Fibroblast of peridontal ligament (primary cell): ENCODE data around the gene SAMHD1.
A peak's percentile ranks its signal among the peaks of the same experiment; 100 is the strongest.

Source experiments
- DNase-seq: peaks from one replicate; pipeline ENCODE4 v3.0.0-alpha.2; 2010; ENCODE audit errors: extremely low read depth

The SAMHD1 gene

DNA sequence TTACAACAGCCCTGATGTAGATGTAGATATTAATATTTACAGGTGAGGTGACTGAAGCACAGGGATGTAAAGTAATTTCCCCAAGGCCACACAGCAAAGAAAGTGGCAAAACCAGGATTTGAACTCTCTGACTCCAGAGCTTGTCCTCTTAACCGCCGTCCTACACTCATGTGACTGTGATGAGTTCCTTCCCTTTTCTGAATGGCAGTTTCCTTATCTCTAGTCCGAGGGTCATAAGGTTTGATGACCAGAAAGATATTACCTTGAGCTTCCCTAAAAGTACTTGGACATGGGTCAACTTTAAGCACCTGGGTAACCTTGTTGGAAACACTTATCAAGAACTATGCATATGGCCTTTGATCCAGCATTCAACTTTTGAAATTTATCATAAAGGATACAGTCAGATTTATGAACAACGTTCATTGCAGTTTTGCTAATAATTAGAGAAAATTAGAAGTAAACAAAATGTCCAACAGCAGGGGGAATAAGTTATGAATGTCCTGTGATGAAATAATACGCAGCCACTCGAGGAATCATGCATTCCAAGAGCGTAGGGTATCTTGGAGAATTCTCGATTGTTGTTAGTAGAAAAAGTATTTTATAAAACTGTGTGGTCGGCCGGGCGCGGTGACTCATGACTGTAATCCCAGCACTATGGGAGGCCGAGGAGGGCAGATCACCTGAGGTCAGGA, 77.9 kb downstream of the SAMHD1 start:
- DNase-seq: no peak

DNA sequence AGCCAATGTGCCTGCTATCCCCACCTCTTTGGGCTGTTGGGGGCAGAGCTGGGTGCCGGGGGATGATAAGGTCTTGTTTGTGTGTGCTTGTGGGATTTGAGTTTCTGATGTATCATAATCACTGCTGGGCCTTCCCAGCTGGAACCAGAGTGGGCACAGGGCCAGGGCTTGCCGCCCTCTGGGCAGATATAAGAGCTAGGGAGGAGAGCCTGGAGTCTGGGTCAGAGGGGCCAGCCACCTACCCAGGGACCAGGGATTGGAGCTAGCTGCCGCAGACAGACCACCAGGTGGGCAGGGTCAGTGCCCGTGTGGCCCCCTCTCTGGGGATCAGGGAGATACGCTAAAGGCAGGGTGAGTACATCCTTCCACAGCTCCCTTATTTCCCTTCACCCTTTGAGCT, 78.7 kb downstream of the SAMHD1 start:
- no peak for DNase-seq

DNA sequence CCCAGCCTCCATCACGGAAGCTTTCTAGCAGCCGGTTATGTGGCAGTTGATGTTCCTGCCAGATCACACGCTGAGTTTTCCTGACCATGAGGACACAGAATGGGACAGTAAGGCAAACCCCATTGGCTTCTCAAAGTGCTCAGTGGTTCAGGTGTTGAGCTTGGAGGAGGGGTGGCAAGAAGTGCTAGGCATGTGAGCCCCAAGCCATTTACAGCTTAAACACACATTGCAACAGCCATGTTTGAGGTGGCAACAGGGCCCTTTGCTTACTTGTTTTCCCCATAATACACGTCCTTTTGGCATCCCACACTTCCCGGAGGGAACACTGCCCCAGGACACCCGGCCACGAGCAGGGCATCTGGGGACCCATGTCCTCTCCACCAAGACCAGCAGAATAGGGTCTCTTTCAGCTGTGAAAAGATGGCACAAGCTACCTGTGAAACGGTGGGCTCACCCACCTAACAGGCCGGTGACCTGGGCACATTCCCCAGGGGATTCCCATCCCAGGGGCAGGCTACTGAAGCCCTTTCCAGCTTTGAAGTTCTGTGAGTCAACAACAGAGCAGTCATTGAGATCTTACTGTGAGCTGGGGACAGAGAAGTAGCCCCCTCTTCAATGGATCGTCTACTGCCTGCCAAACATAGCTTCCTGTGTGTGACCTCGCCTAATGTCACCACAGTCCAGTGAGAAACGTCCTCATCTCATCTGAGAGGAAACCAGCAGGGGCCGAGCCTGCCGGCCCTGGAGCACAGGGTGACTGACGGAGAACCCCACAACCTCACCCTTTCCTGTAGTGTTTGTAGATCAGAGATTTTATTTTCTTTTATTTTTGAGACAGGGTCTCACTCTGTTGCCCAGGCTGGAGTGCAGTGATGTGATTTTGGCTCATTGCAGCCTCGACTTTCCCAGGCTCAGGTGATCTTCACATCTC, 79.6 kb downstream of the SAMHD1 start:
- no peak for DNase-seq

DNA sequence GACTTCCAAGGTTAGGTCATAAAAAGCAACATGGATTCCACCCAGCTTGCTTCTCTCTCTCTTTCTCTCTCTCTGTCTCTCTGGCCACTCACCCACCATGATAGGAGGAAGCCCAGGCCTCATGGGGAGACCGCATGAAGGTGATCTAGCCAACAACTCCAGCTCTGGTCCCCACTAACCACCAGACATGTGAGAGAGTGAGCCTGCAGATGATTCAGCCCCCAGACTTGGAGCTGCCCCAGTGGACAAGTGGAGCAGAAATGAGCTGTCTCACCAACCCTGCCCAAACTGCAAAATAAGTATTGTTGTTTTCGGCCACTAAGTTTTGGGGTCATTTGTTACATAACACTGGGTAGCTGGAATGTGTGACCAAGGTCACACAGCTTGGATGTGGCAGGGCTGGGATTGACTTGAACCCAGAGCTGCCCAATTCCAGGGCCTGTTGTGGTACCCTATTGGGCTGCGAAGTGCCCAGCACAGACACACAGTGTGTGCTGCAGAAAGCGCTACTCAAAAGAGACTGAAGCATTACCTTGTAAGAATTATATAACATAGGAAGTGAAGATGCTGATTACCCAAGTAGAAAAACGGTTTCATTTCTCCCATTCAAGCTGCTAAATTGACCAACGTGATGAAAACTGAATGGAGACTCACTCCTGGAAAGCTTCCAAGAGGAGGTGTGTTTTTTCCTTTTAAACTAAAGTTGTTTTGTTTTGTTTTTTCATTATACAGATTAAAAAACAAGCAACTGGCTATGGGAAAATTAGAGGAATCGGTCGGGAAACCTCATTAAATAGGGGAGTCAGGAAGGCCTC, 84.6 kb downstream of the SAMHD1 start:
- DNase-seq: peak; percentile 43

DNA sequence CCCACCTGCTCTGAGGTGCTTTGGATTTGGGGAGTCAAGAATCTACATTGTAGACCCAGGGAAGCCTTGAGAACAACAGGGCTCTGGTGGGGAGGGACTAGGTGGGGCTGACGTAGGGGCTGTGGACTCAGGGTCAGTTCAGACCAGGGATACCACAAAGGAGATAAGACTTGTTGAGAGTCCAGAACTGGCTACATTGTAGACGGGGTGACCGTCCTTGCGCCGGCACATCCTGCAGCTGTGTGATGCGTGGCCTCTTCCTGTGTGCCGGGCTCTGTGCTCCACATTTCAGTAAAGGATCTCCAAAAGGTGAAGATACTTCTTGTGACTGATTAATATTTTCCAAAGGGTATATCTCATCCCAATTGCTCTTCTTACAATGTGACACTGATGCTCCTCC, 85.3 kb downstream of the SAMHD1 start:
- DNase-seq: no peak

DNA sequence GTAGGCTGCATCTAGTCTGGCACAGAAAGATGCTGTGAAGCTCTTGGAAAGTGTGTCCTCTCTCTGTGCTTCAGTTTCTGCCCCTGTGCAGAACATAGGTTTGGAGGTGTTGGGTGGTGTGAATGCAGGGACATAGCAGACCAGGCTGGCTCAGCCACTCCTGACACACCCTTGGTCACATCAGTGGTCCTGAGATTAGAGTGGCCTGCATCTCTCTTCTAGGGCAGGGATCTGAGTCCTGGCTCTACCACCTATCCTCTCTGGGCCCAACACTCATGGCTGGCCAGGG, 85.7 kb downstream of the SAMHD1 start:
- DNase-seq: no peak

DNA sequence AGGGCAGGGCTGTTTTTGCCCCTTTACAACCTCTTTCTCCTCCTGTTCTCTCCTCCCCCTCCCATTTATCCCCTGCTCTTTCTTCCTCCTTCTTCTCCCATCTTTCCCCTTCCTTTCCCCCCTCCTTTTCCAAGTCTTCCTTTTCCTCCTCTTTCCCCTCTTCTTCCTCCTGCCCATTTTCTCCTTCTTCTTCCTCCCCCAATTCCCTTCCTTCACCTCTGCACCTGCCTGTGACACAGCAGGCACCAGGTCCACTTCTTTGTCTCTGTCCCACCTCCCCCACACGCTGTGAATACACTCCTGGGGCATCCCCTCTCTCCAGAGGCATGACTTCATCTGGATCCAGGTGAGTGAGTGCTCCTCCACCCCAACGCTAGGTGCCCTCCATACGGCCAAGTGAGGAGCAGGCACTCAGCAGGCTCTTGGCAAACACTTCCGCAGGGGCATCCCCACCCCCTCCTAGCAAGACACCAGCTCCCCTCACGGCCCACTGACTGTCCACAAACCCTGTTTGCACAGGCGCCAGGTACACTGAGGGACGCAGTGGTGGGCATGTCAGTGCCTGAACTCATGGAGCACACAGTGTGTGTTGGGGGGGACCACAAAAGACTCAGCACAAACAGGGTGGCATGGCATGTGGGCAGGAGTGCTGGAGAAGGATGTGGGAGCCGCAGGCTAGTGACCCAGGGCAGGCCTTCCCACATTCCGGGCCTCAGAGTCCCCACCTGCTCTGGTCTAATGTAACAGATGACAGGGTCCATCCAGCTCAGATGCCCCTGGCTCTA, 86.2 kb downstream of the SAMHD1 start:
- DNase-seq: no peak

DNA sequence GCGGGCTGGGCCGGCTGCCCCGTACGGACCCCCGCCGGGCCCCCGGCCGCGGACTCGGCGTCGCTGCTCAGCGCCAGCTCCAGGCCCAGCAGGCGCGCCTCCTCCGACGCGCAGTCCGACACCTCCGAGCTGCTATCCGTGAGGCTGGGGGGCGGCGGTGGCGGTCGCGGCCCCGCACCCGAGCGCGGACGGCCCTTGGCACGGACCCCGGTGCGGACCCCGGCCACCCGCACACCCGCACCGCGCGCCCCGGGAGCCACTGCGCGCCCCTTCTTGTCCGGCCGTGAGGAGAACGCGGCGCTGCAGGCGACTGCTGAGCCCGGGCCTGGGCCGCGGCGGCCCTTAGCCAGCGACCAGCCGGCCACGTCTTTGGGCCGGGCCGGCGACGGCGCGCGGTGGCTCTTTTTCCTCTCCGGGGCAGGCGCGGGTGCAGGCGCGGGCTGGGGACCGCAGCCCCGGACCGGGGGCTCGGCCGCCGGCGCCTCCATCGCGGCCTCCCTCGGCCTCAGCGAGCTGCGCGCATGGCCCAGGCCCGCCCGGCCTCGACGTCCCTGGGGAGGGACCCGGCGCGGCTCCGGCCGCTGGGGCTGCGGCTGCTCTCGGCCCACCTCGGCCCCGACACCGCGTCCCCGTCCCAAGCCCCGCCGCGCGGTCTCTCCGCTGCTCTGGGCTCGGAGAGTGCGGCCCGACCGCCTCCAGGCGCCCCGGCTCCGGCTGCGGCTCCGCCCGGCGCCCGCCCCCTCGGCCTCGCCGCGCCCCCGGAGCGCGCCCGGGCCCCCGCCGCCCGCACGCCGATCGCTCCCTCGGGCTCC, 88.4 kb downstream of the SAMHD1 start:
- no peak for DNase-seq

DNA sequence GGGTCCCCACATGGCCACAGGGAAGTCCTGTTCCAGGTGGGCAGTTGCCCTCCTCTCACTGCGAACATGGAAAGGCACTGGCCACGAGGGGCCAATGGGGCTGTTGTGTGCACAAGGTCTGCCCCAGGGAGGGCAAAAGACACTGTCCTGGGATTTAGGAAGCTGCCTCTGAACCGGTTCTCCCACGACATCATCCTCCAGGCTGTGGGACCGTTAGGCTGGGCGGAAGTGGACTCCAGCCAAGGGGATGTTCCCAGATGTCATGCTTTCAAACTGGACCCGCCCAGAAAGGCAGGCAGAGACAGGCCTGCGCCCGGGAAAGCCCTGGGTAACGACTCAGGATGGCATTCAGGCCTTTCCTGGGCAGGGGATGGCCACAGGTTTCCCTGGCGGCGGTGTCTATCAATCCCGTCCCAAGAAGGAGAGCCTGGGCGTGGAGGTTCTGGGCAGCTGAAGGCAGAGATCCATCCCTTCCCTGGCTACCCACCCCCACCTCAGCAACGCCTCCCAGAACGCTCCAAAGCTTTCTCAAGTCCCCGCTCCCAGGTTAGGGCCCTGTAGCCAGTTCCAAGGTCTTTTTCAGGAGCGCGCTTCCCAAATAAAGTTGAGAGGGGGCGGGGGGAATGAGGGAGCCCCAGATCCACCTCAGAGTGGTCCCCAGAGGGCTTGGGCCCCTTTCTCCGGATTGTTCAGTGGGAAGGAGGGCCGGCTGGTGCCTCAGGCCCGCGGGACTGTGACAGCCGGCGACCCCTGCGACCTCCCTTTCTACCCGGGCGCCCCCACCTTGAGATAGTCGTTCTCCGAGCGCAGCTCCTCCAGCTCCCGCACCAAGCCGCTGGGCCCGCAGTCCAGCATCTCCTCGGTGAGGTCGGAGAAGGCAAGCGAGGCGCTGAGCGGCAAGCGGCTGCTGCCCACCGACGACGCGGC, 89.4 kb downstream of the SAMHD1 start:
- DNase-seq: peak; percentile 79

DNA sequence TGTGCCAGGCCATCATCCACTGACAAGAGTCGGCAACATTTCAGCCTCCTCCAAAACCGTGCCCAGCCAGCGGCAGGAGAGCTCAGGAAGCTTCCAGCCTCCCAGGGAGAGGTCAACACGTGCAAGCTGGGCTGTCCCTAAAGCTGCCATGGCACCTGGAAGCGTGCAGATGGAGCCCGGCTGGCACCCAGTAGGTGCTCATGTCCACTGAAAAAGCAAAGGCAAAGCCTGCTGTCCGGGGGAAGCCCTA, 90.0 kb downstream of the SAMHD1 start:
- DNase-seq: no peak

DNA sequence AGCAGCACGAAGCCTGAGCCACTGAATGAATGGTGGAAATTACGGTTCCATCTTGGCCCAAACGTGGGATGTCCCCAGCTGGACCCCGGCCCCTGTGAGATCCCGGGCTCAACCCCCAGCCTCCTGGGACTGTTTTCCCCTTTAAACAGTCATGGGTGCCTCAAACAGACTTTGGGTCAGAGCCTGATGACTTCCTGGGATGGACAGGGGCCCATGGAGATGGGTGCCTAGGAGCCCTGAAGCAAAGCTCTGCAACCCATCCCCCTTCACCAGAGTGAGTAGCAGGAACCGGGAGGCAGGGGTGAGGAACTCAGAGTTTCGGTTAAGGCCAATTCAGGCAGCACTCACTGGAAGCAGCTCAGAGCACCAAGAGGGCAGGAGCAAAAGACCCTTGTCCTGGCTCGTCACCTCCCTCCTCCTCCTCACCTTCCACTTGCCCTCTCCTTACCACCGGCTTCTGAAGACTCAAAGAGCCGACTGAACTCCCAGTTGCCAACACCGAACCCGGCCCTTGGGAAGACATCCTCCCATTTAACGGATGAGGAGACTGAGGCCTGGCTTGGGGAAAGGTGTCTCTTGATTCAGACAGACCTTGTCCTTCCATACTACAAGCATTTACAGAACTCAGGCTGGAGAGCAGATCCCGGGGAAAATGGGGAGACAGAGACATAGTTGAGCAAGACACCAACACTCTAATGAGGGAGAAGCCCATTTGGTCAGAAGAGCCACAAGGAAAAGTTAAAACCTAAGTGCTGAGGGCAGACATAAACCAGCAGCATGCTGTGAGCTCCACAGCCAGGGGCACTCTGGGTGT, 90.5 kb downstream of the SAMHD1 start:
- DNase-seq: no peak

DNA sequence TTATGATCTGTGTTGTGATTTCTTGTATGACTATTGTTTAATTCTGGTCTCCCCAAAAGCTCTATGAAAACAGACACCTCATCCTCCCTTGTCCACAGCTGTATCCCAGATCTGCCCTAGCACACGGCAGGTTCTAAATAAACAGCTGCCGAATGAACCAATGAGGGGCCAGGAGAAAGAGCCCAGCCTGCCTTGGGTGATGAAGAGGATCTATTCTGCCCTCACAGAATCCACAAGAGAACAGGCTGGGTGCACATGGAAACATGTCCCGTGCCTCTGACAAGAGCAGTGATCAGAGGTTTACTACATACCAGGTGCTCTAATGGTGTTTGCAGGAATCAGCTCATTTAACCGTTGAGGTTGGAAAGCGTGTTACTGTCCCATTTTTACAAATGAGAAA, 91.2 kb downstream of the SAMHD1 start:
- DNase-seq: no peak

DNA sequence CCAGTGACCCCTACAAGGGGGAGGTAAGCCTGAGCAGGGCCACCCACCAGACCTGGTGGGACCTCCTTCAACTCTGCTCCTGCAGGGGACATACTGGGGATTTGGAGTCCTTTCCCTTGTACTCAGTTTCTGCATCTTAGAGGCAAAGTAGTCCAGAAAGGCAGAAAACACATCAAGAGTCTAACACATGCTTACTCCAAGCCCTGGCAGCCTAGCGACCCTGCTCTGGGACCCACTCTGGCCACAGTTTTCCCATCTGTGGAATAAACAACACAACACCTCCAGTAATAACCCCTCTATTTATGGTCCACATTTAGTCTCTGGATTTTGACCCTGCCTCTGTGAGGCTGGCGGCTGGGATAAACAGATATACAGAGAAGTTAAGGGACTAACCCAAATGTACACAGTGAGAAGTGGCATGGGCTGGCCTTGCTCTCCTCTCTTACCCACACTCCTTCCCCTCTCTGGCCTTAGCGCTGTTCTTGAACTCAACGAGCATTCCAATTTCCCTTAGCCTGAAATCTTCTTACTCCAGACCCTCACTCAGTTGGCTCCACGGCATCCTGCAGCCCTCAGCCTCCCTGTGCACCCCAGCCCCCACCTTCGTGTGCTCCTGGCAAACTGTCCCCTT, 91.7 kb downstream of the SAMHD1 start:
- no peak for DNase-seq

DNA sequence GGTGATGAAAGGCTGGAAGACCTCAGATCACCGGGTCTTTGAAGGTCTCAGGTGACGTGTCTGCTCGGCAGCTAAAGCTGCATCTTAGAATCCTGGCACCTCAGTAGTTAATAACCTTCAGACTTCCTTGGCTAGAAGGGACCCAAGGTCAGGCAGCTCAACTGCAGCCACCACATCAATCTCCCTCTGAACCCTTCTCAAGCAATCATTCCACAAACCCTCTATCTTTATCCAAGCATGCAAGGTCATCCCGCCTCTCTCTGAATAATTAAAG, 92.3 kb downstream of the SAMHD1 start:
- no peak for DNase-seq

DNA sequence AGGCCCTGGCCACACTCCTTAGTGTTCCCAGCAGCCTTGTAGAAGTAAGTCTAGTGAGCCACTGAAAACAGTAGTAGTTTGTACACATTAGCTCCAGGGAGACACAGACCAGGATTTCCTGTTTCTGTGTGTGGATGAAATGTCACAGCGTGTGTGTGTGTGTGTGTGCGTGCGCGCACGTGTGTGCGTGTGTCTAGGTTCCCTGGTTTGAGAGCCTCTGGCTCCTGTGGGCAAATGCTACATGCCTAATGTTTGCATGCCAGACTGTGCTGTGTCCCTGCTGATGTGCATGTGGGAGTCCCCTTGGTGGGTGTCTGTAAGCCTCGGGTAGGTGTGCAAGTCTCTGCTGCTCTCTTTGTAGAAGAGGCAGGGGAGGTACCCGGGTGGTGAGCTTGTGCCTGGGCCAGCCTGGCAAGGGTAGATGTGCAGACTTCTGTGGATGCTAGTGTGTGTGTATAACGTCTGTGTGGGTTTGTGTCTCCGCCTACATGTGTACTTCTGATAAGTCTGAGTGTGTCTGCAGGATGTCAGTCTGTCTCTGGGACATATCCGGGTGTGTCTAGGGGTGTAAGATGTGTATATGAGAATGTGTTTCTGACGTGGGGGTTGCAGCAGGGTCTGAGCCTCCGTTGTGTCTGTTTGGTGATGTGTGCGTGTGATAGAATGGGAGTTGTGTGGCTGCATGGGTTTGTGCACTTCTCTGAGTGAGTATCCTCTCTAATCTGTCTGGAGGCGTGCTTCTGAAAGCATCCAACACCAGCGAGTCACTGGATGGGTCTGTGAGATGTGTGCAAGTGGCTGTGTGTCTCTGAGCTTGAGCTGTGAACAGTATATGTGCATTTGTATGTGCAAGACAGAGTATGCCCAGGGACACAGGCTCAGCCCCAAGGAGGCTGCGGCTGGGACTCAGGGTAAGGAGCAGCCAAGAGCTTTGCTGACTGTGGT, 94.5 kb downstream of the SAMHD1 start:
- peak; percentile 59 for DNase-seq

DNA sequence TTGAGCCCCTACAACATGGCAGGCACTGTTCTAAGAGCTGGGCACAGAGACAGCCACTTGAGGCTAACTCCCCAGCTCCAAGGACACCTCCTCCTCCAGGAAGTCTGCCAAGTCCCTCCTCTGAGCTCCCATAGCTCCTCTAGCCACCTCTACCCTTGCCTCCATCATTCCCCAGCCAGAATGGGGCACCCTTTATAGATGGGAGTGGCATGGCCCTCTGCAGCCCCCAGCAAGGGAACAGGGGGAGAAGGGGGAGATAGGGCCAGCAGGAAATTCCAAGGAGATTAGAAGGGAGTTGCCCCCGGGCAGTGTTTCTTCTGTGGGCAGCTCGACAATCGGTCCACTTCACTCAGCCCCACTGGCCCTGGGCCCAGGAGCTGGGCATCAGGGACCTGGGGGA, 95.3 kb downstream of the SAMHD1 start:
- DNase-seq: peak; percentile 31

DNA sequence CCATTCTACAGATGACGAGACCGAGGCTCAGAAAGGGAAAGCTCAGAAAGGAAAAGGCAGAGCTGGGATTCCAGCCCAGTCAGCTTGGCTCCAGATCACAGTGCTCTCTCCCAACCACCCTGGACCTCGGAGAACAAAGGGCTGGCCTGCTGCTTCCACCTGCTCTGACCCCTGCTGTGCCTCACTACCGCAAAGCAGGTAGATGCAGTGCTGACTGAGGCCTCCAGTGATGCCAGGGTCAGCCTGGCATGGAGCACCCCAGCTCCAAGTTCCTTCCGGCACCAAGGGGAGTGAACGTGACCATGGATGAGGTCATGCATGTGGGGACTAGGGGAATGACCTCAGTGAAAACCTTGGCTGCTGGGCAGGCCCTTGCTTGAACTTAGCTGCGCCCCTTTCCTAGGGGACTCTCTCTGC, 96.3 kb downstream of the SAMHD1 start:
- DNase-seq: no peak
